WERI-Rb-1 (cell line): ENCODE measurements around the gene IL13.

Source experiments
- DNase-seq: peaks from one replicate; pipeline ENCODE4 v3.0.0-alpha.2; 2020
- H3K27ac ChIP-seq: fragments of 250-450 bp; sonication (Bioruptor Pico); 2 replicates; pipeline ENCODE4 v1.5.1; 2020; ENCODE audit warnings: mild to moderate bottlenecking, moderate library complexity
- H3K27me3 ChIP-seq: fragments of 250-450 bp; sonication (Bioruptor Pico); 2 replicates; pipeline ENCODE4 v1.5.1; 2021; ENCODE audit warnings: mild to moderate bottlenecking, low read depth, moderate library complexity; ENCODE audit not compliant: insufficient read depth, severe bottlenecking
- H3K36me3 ChIP-seq: fragments of 250-450 bp; sonication (Bioruptor Pico); 2 replicates; pipeline ENCODE4 v1.5.1; 2020; ENCODE audit warnings: mild to moderate bottlenecking, moderate library complexity
- H3K4me3 ChIP-seq: 2 replicates; pipeline ENCODE4 v1.5.1; 2011; ENCODE audit warnings: low read depth, mild to moderate bottlenecking, control low read depth, low read length
- H3K9me3 ChIP-seq: fragments of 250-450 bp; sonication (Bioruptor Pico); 2 replicates; pipeline ENCODE4 v1.5.1; 2021; ENCODE audit warnings: mild to moderate bottlenecking, moderate library complexity; ENCODE audit not compliant: severe bottlenecking
- CTCF ChIP-seq: IDR thresholded peaks from 2 replicates; pipeline ENCODE4 v1.5.1; 2011; ENCODE audit warnings: low read depth, mild to moderate bottlenecking, control low read depth, inconsistent platforms, low read length

The IL13 gene

GRCh38 chr5:132704875-132705274, 46.9 kb downstream of the IL13 start:
- H3K27ac ChIP-seq = no peak overlapping the region
- TF ChIP-seq CTCF = no peak
- DNase-seq = no peak

GRCh38 chr5:132708645-132709044, 50.7 kb downstream of the IL13 start:
- no peak for DNase-seq
- H3K4me3 ChIP-seq = no peak overlapping the region
- H3K9me3 ChIP-seq = no peaks in the 10 kb centered on the region
- no peaks in the 10 kb centered on the region for H3K27me3 ChIP-seq
- H3K36me3 ChIP-seq = no peaks in the 10 kb centered on the region; the same call in 1 of the 2 replicates
- no peak for TF ChIP-seq CTCF
- no peak overlapping the region for H3K27ac ChIP-seq

More at GRCh38 chr5:132704875-132705274, 46.9 kb downstream of the IL13 start:
- Histone ChIP-seq H3K9me3 (no peaks in the 10 kb centered on the region), H3K27me3 (no peaks in the 10 kb centered on the region), H3K36me3 (peaks cover 20% of the 10 kb centered on the region), H3K4me3 (no peak overlapping the region)
